ENCODE measurements around the gene HTR3A.

- TF ChIP-seq, protein P1, sequence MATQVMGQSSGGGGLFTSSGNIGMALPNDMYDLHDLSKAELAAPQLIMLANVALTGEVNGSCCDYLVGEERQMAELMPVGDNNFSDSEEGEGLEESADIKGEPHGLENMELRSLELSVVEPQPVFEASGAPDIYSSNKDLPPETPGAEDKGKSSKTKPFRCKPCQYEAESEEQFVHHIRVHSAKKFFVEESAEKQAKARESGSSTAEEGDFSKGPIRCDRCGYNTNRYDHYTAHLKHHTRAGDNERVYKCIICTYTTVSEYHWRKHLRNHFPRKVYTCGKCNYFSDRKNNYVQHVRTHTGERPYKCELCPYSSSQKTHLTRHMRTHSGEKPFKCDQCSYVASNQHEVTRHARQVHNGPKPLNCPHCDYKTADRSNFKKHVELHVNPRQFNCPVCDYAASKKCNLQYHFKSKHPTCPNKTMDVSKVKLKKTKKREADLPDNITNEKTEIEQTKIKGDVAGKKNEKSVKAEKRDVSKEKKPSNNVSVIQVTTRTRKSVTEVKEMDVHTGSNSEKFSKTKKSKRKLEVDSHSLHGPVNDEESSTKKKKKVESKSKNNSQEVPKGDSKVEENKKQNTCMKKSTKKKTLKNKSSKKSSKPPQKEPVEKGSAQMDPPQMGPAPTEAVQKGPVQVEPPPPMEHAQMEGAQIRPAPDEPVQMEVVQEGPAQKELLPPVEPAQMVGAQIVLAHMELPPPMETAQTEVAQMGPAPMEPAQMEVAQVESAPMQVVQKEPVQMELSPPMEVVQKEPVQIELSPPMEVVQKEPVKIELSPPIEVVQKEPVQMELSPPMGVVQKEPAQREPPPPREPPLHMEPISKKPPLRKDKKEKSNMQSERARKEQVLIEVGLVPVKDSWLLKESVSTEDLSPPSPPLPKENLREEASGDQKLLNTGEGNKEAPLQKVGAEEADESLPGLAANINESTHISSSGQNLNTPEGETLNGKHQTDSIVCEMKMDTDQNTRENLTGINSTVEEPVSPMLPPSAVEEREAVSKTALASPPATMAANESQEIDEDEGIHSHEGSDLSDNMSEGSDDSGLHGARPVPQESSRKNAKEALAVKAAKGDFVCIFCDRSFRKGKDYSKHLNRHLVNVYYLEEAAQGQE (IDR thresholded peaks at IDR 0.05; ENCODE audit: unreplicated experiment): no peak
- peak; percentile 57 to 59 for TF ChIP-seq CTCF (conservative IDR thresholded peaks at IDR 0.05; ENCODE audit: low read depth in 2 of 2)
- TF ChIP-seq POLR2AphosphoS5 (IDR thresholded peaks at IDR 0.05; ENCODE audit: low read depth): no peak
- no peak for TF ChIP-seq CREB1 (CRISPR knock-in tag; IDR thresholded peaks at IDR 0.05; ENCODE audit: low read depth)
- TF ChIP-seq EZH2 (IDR thresholded peaks at IDR 0.05; ENCODE audit: low read depth, unreplicated experiment): no peak
- TF ChIP-seq EZH2phosphoT487 (IDR thresholded peaks at IDR 0.05; ENCODE audit: unreplicated experiment): no peak
- no peak for TF ChIP-seq STAT1 (IDR thresholded peaks at IDR 0.05; ENCODE audit: unreplicated experiment)
- TF ChIP-seq, protein P2, sequence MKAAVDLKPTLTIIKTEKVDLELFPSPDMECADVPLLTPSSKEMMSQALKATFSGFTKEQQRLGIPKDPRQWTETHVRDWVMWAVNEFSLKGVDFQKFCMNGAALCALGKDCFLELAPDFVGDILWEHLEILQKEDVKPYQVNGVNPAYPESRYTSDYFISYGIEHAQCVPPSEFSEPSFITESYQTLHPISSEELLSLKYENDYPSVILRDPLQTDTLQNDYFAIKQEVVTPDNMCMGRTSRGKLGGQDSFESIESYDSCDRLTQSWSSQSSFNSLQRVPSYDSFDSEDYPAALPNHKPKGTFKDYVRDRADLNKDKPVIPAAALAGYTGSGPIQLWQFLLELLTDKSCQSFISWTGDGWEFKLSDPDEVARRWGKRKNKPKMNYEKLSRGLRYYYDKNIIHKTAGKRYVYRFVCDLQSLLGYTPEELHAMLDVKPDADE (IDR thresholded peaks at IDR 0.05): no peak
- TF ChIP-seq ZNF331 (CRISPR knock-in tag; IDR thresholded peaks at IDR 0.05; ENCODE audit: low read depth): no peak
Observed at GRCh38 chr11:114026355-114026754, 51.4 kb downstream of the HTR3A start.
